ENCODE results near the gene SLC17A6.

SLC17A6 gene

GRCh38 chr11:22390283-22390655 is 52.1 kb downstream of the SLC17A6 start:
- no peak for DNase-seq

GRCh38 chr11:22392561-22392960 is 54.4 kb downstream of the SLC17A6 start:
- no peak for DNase-seq

- DNase-seq, result no peak
Observed at GRCh38 chr11:22405377-22405776, 67.2 kb downstream of the SLC17A6 start.

GRCh38 chr11:22407267-22407666 is 69.1 kb downstream of the SLC17A6 start:
- DNase-seq, result no peak

- no peak for DNase-seq
Observed at GRCh38 chr11:22407921-22408320, 69.7 kb downstream of the SLC17A6 start.

- no peak for DNase-seq
Observed at GRCh38 chr11:22415476-22415875, 77.3 kb downstream of the SLC17A6 start.

GRCh38 chr11:22416462-22416861 is 78.3 kb downstream of the SLC17A6 start:
- DNase-seq, result no peak

- no peak for DNase-seq
Observed at GRCh38 chr11:22426915-22427314, 88.7 kb downstream of the SLC17A6 start.

Data from CD4-positive, alpha-beta T cell treated with Interleukin-21 for 1 hour (primary cell).